LNCAP (cell line): Measurements from ENCODE around the gene ETS1.

ENCODE experiments used
- CTCF ChIP-seq: fragments of 450-650 bp; IDR thresholded peaks from 2 replicates; pipeline ENCODE4 v1.5.1; 2017; ENCODE audit warnings: mild to moderate bottlenecking

Gene ETS1

GRCh38 chr11:128450882-128451651 lies 136.3 kb downstream of the ETS1 start:
- TF ChIP-seq CTCF: no peak

GRCh38 chr11:128448981-128449713 lies 138.2 kb downstream of the ETS1 start:
- no peak for TF ChIP-seq CTCF

- no peak for TF ChIP-seq CTCF
Observed at GRCh38 chr11:128448200-128448886, 139.0 kb downstream of the ETS1 start.

- TF ChIP-seq CTCF: no peak
Observed at GRCh38 chr11:128447233-128447632, 140.1 kb downstream of the ETS1 start.

- no peak for TF ChIP-seq CTCF
Observed at GRCh38 chr11:128437136-128437535, 150.2 kb downstream of the ETS1 start.

- no peak for TF ChIP-seq CTCF
Observed at GRCh38 chr11:128434818-128435217, 152.5 kb downstream of the ETS1 start.

GRCh38 chr11:128434411-128434810 lies 152.9 kb downstream of the ETS1 start:
- TF ChIP-seq CTCF: no peak
